ENCODE measurements around the gene DYNLL1. TPM values are rescaled to one million over a fixed set of nuclear protein-coding genes. Genes with fewer than 3 reads are reported as not detected.
"Not testable (repeated sequence)": the region's sequence is repeated elsewhere in the genome, so short reads cannot be mapped to it uniquely, and the experiment has no call there.

Gene DYNLL1
- total RNA-seq, result 335 and 441 TPM in 2 replicates

DNA sequence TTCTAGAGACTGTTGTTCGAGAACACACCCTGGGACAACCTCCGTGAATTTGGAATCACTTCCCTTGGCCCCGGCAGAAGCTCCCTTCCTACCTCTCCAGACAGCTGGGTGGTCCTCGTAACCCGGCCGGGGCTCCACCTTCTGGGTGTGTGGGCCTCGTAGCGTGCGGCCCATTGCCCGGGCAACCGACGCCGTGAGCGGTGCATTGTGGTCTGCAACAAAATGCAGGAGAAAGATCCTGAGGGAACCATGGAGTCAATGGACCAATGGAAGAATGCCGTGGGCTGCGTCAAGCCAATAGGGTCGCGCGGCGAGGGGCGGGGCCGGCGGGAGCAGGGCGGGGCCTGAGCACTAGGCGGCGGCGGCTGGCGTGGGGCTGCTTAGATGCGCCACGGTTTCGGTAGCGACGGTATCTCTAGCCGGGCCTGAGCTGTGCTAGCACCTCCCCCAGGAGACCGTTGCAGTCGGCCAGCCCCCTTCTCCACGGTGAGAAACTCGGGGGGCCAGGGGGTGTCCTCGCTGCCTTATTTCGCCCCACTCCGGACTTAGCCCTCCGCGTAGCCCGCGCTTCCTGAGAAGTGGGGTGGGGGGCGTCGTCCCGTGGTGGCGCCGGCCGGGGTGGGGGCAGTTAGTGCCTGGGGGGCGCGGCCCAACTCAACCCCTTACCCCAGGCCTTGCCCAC is at the start of gene DYNLL1:
TSS of gene DYNLL1 (plus strand) at position 383 of the 682 bp plus-strand sequence. CDS start 309 bp downstream, outside the sequence.
- DNase-seq (ENCODE audit: low read depth, low spot score), result peak; percentile 79

DNA sequence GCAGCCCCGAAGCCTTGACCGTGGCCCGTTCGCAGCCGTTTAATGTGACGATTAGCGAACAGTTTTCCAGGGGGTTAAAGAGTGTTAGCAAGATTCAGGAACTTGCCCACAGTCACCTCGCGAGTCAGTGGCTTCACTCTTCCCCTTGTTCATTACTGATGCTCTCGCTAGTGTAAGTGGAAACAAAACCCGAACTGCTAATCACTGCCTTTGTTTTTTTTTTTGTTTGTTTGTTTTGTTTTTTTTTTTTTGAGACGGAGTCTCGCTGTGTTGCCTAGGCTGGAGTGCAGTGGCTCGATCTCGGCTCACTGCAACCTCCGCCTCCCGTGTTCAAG is 49.1 kb upstream of the DYNLL1 start:
- not testable (repeated sequence) for DNase-seq (ENCODE audit: low read depth, low spot score)

DNA sequence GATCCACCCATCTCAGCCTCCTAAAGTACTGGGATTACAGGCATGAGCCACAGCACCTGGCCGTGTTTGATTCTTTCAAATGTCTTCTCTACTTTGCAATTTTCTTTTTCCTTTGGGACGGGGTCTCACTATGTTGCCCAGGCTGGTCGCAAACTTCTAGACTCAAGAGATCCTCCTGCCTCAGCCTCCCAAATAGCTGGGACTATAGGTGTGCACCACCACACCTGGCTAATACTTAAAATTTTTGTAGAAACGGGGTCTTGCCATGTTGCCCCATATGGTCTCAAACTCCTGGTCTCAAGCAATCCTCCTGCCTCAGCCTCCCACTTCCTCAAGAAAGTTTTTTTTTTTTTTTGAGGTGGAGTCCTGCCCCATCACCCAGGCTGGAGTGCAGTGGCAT is 47.9 kb upstream of the DYNLL1 start:
- no peak for DNase-seq (ENCODE audit: low read depth, low spot score)

DNA sequence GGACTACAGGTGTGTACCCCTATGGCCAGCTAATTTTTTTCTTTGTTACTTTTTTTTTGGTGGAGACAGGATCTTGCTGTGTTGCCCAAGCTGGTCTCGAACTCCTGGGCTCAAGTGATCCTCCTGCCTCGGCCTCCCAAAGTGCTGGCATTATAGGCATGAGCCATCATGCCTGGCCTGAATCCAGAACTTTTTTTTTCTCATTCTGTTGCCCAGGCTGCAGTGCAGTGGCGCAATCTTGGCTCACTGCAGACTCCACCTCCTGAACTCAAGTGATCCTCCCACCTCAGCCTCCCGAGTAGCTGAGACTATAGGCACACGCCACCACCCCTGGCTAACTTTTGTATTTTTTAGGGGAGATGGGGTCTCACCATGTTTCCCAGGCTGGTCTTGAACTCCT is 43.4 kb upstream of the DYNLL1 start:
- DNase-seq (ENCODE audit: low read depth, low spot score), result not testable (repeated sequence)

DNA sequence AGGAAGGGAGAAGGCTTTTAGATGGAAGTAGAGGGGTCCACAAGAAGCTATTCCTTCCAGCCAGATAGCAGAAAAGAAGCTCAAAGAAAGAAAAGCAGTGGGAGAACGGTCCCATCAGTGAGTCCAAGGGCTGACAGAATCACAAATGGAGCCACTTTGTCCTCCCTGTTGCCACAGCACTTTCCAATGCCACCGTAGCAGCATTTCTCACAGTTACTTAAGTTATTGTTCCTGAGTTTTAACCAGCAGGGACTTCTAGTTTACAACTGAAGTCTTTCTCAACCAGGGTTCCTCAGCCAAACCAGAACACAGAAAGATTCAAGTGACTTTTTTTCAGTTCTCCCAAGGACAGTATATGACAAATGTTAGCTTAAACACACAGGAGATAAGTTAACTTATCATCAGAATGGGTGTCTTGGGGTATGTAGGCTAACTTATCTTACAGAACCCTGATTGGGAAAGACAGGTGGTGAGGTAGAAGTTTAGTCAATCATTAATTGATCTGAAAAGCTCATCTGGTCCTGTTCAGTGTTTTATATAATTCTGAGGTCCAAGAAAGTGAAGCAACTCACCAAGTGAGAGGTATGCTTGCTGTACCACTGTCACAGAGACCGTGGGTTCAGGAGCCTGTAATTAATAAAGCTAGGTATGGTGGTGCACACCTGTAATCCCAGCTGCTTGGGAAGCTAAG is 42.7 kb upstream of the DYNLL1 start:
- DNase-seq (ENCODE audit: low read depth, low spot score), result no peak

DNA sequence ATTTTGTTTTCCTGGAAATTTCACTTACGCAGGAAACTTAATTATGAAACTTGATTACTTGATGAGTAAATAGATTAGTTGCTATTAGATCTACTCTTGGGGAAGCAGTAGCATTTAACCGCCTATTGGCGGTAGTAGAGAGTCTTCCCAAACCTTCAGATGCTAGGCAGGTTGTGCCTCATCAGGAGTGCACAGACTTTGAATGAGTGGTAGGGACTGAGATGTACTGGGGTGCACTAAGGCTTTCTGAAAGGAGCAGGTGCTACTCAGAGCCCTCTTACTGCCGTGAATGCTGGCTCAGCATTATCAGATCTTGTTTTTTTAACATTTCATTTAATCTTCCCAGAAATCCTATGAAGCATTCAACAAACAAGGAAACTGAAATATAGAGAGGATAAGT is 41.9 kb upstream of the DYNLL1 start:
- DNase-seq (ENCODE audit: low read depth, low spot score), result no peak

DNA sequence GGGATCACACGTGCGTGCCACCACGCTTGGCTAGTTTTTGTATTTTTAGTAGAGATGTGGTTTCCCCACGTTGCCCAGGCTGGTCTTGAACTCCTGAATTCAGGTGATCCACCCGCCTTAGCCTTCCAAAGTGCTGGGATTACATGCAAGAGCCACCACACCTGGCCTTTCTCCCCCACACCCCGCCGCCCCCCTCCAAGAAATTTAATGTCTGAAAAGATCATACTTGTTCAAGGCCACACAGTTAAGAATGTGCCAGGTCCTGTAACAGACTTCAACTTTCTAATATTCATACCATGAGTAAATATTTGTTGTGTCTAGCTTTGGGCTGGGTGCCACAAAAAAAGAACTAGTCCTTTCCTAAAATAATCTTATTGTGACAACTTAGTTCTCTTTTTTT is 40.6 kb upstream of the DYNLL1 start:
- DNase-seq (ENCODE audit: low read depth, low spot score), result no peak

DNA sequence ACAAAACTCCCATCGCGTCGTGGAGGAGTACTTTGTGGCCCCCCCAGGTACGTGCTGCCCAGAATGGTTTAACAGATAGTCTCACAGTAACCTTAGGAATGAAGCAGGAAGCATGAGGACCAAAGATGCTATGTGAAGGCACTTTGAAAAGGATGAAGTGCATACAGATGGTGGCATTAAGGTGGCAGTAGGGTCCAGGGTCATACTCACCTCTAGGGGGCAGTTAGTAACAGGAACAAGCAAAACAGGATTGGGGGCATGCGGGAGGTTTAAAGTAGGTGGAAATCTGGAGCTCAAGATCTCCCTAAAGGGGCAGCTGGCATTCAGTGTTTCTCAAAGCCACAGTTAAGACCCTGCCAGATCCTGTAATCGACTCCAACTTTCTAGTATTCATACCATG is 38.8 kb upstream of the DYNLL1 start:
- no peak for DNase-seq (ENCODE audit: low read depth, low spot score)

DNA sequence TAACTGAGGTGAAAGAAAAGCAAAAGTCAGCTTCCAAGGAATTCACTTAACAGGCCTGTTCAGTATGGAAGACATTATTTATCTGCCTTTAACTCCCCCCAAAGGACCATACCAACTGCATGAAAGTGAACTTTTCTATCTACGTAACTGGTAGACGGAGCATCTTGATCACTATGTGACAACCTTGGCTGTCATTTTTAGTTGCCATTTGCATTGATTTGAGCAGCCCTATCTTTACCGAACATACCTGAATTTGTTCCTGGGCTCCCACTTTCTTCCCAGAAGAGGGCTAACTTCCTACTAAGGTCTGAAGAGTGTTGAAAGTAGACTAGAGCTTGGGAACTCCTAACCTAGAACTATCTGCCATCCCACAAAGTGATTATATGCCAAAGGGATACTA is 35.8 kb upstream of the DYNLL1 start:
- DNase-seq (ENCODE audit: low read depth, low spot score), result no peak

DNA sequence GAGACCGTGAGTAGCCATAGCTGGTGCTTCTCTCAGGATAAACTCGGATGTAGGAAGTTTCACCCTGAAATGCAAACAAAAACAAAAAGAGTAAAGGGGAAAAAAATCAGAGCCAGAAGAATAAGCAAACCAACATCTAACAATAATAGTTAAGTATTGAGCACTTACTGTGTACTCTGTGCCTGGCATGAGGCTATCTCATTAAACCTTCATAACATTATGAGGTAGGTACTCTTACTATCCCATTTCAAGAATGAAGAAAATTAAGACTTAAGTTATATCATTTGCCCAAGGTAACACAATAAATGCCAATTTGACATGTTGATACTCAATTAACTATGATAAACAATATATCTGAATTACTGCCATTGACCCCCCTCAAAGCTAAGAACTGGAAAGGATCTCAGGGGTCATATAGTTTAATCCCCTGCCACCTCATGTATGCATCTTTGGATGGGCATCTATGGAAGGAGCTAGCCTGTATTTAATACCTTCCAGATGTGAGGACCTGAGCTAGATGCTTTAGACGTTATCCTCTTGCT is 33.7 kb upstream of the DYNLL1 start:
- DNase-seq (ENCODE audit: low read depth, low spot score), result no peak

DNA sequence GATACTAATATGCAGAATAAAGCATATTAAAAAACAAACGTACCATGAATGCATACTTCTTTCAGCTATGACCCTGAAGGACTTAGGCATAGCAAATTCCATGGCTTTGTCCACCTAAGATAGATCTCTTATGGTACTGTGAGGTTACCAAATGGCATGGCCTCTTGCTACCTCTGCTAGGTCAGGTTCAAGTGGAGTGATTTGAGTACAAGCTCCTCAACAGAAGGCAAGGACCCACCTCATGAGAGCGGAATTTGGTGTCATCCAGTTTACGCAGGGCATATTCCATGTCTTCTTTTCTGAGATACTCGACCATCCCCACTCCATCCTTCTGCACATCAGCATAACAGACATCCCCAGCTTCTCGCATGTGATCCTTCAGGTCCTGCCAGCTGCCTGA is 32.2 kb upstream of the DYNLL1 start:
- DNase-seq (ENCODE audit: low read depth, low spot score), result no peak

DNA sequence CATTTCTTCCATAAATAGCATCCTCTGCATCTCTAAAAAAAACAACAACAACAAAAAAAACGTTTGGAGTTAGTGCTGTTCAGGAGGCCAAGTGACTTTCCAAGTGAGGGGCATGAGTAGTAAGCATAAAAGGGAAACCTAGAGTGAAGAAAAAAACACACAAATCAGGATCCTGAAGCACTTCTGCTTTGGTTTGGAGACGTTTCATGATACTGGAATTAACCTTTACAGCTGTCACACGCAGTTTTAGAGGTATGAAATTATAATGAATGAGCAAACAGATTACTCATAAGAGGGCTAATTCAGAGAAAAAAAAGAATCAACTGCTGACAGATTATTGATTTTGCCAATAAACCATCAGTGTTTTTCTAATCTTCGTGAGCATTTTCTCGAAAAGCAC is 30.2 kb upstream of the DYNLL1 start:
- no peak for DNase-seq (ENCODE audit: low read depth, low spot score)

DNA sequence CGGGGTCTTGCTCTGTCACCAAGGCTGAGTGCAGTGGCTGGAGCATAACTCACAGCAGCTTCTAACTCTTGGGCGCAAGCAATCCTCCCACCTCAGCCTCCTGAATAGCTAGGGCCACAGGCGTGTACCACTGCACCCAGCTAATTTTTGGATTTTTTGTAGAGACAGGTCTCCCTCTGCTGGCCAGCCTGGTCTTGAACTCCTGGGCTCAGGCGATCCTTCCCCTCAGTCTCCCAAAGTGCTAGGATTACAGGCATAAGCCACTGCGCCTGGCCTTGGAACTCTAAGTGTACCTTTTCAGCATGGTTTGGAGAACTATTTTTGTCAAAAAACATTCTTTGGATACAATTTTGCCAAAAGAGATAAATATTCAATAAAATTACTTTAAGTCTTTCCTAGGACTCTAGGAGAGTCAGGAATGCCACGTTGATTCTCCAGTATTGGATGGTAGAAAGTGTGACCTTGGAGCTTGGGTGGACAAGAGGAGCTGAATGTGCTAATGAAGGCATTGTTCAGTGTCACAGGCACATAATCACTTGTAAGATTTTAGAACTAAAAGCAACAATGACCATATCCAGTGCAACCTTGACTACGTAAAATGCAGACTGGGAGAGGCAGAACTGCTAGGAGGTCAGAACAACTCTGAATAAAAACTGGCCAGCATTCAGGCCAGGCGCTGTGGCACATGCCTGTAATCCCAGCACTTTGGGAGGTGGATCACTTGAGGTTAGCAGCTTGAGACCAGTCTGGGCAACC is 29.2 kb upstream of the DYNLL1 start:
- DNase-seq (ENCODE audit: low read depth, low spot score), result no peak

DNA sequence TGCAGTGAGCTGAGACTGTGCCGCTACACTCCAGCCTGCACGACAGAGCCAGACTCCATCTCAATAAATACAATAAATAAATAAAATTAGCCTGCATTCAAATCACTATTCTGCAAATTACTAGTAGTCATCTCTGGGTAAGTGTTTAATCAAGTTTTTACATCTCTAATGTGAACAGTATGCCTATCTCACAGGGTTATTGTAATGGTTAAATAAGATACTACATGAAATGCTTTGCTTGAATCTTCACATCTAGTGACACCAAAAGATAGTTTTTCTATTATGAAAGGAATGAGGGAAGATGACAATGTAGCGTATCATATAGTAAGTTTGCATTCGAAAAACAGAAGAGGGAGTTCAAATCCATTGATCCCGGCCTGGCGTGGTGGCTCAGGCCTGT is 28.5 kb upstream of the DYNLL1 start:
- DNase-seq (ENCODE audit: low read depth, low spot score), result no peak

DNA sequence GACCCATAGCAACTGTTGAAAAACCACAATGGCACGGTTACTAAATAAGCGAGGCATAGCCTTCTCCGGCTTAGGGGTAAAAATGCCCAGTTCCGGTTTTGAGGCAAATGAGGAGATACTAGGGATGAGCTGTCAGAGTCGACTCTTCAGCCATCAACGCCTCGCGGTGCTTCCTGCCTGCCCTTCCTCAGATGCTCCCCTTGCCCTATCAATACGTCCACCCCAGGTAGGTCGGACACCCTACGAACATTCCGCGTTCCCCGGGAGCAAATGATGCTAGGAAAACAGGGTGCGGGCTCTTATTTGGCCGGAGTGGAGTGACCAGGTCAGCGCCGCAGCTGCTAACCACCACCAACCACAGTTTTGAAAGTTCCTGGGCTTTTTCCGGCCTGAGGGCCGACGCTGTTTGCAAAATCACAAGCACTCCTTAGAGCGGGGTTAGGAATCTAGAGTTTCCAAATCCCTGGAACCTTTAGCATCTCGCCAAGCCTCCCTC is 27.5 kb upstream of the DYNLL1 start:
- no peak for DNase-seq (ENCODE audit: low read depth, low spot score)

DNA sequence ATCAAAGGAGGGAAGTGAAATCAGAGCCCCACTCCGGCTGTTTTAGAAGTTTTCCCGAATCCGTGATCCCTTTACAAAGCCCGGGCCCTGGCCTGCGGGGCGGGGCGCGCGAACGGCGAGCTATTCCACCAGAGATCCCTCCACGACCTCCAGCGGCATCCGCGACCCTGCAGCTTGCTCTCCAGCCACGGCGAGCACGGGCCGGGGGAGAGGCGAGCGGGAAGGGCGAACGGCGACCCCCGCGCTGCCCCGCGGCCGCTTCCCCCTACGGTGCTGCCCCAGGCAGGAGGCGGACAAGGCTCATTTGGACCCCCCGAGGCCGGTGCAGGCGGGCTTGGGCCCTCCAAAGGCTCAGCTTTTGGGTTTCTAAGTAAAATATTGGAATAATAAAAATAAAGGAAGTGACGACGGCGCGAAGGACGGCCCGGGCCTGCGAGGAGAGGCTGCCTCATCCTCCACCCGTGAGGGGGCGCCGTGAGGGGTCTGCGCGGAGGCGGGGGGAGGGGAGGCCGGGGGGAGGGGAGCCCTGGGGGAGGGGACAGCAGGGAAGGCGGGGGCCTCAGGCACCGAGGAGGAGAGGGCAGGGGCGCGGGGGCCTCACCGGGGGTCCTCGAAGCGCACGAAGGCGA is 27.0 kb upstream of the DYNLL1 start:
- no peak for DNase-seq (ENCODE audit: low read depth, low spot score)

DNA sequence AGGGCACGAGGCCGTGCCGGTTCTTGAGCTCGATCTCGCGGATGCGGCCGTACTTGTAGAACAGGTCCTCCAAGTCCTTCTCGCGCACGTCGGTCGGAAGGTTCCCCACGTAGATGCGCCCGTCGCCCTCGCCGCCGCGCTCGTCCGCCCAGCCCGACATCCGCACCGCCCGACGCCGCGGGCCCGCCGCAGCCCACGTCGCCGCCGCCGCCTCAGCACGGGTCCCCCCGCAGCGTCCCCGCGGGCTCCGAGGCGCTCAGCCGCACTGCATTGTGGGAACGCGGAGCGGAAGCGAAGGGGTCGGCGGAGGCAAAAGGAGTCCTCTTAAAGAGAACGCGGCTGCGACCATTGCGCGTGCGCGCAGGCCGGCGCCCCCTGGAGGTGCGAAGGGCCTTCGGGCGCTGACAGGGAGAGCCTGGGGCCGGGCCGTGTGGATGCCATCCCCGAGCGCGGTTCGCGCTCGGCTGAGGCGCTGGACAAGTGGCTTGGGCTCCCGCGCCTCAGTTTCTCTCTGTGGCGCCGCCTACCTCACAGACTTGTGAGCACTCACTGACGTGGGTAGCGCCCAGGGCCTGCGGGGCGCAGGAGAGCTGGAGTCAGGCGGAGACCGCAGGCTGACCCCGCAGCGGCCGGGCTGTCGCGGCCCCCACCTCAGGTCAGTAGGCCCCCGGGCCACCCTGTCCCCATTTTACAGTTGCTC is 26.3 kb upstream of the DYNLL1 start, which contains the start of gene SRSF9:
TSS of gene SRSF9 (minus strand) at position 299 of the 700 bp plus-strand sequence. CDS start at position 160, 139 bp downstream.
- peak; percentile 90 for DNase-seq (ENCODE audit: low read depth, low spot score)

DNA sequence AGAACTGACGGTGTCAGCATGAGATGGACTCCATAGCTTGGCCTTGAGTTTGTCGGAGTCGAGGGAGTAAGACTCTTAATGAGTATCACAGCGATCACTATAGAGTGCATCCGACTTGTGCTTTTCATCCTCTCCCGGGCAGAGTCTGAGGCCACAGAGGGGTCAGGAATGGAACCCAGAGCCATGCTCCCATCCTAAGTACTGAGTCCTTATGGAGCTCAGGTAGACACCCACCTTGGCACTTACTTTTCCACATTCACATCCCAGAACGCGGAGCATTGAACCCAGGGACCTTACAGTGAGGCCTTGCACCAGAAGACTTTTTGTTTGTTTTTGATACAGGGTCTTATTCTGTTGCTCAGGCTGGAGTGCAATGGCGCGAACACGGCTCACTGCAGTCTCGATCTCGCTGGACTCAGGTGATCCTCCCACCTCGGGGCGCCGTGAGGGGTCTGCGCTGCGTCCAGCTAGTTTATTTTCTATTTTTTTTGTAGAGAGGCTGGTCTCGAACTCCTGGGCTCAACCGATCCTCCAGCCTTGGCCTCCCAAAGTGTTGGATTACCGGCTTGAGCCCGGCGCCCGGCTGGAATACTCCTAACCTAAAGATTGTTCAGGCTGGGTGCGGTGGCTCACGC is 25.6 kb upstream of the DYNLL1 start:
- DNase-seq (ENCODE audit: low read depth, low spot score), result no peak

DNA sequence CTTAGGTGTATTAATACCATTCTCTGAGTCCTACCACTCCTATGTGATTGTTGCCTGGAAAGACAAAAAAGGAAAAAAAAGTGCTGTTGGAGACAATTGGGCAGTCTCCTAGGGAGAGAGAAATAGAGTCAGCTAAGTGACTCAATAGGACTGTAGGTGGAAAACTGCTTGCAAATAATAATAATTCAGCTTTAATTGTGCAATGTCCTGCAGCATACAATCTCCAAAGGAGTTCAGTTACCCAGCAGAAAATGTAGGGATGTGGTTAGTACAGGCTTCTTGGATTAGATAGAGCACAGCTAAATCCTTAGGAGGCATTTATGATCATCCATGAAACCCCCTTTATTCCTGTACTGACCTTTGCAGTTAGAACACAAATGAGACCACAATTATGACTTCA is 23.4 kb upstream of the DYNLL1 start:
- no peak for DNase-seq (ENCODE audit: low read depth, low spot score)

DNA sequence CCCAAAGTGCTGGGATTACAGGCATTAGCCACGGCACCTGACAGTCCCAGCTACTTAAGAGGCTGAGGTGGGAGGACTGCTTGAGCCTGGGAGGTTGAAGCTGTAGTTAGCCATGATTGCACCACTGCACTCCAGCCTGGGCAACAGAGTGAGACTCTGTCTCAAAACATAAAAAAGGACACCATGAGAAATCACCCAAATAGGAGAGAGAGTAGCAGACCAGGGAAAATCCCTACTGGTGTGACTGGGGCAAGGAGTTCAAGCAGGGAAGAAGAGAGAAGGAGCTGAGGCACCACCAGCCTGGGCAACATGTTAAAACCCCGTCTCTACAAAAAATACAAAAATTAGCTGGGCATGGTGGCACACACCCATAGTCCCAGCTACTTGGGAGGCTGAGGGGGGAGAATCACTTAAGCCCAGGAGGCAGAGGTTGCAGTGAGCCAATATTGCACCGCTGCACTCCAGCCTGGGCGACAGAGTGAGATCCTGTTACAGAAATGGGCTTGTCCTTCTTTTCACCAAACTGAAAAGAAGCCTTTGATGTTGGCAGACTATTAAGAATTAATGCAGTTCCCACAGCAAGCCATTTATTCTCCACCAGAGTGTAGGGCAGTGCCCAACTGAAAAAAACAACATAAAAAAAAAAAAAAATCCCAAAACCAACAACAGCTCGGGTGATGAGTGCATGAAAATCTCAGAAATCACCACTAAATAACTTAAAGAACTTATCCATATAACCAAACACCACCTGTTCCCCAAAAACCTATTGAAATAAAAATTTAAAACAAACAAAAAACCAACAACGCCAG is 21.9 kb upstream of the DYNLL1 start:
- no peak for DNase-seq (ENCODE audit: low read depth, low spot score)

Measured in pulmonary artery endothelial cell (primary cell).